GM12878 (cell line): ENCODE measurements around the gene ETS1. TPM values are rescaled to one million over a fixed set of nuclear protein-coding genes. Genes with fewer than 3 reads are reported as not detected.

ENCODE experiments used
- ATAC-seq: fragments of 200-7000 bp; cut with Tn5 transposase; 3 replicates; pipeline ENCODE4 v1.9.1; 2020; ENCODE audit warnings: mild to moderate bottlenecking, moderate library complexity
- BruUV-seq: library from RNA; stranded (reverse); fragments of 400-500 nt; replicated peaks from 2 replicates; lab custom pipeline; 2021; lab: Mats Ljungman, UMichigan
- CTCF ChIA-PET: fragments of 300-600 bp; sonication (Branson Sonifier 250); formaldehyde crosslinking; extraction: SDS; loops from one replicate; lab custom pipeline; 2021; ENCODE audit warnings: inconsistent platforms; lab: Yijun Ruan, JAX
- POLR2A ChIA-PET: fragments of 350-600 bp; formaldehyde crosslinking; extraction: SDS; loops from one replicate; lab custom pipeline; 2021; ENCODE audit warnings: inconsistent platforms; lab: Charles Lee
- RAD21 ChIA-PET: fragments of 300-600 bp; sonication (Branson Sonifier 250); formaldehyde crosslinking; loops from one replicate; lab custom pipeline; 2023; ENCODE audit warnings: antibody characterized with exemption; ENCODE audit not compliant: unreplicated experiment; lab: Charles Lee
- SMC1A ChIA-PET: fragments of 300-600 bp; sonication (Branson Sonifier 250); formaldehyde crosslinking; loops from one replicate; lab custom pipeline; 2023; ENCODE audit not compliant: unreplicated experiment, uncharacterized antibody; lab: Charles Lee
- DNase-seq: peaks from one replicate; pipeline ENCODE4 v3.0.0-alpha.2; 2011; ENCODE audit warnings: low read depth, low spot score
- FAIRE-seq: peaks from 3 replicates; lab custom pipeline; 2011; peaks lifted over from hg19 to GRCh38; lab: Jason Lieb, UNC
- H2AFZ ChIP-seq: 2 replicates; pipeline ENCODE4 v1.6.0; 2011; ENCODE audit warnings: low read depth, low read length, control low read depth; ENCODE audit not compliant: control insufficient read depth
- H3K27ac ChIP-seq: 2 replicates; pipeline ENCODE4 v1.5.1; 2011; ENCODE audit warnings: control low read depth; ENCODE audit not compliant: control insufficient read depth, insufficient read depth
- H3K27me3 ChIP-seq, 2 experiments: replicated peaks in 1 of 2; 2 replicates each; pipeline versions ENCODE4 v1.6.0 to v1.6.1; 2011; ENCODE audit warnings: low read length in 1 of 2; ENCODE audit not compliant: control insufficient read depth in 2 of 2, insufficient read depth in 2 of 2
- H3K36me3 ChIP-seq, 2 experiments: 2 replicates each; pipeline ENCODE4 v1.5.1; 2011; ENCODE audit warnings: low read length in 1 of 2; ENCODE audit not compliant: control insufficient read depth in 2 of 2, insufficient read depth in 2 of 2
- H3K4me1 ChIP-seq: 2 replicates; pipeline ENCODE4 v1.6.1; 2011; ENCODE audit warnings: mild to moderate bottlenecking, low read length, moderate library complexity, mixed read lengths; ENCODE audit not compliant: control insufficient read depth, insufficient read depth
- H3K4me2 ChIP-seq: 2 replicates; pipeline ENCODE4 v1.6.0; 2011; ENCODE audit warnings: control low read depth; ENCODE audit not compliant: control insufficient read depth, insufficient read depth
- H3K4me3 ChIP-seq: fragments of 200-600 bp; sonication (generic); 2 replicates; pipeline ENCODE4 v1.5.1; 2016
- H3K79me2 ChIP-seq: 2 replicates; pipeline ENCODE4 v1.6.0; 2011; ENCODE audit warnings: low read length; ENCODE audit not compliant: control insufficient read depth, insufficient read depth
- H3K9ac ChIP-seq: 2 replicates; pipeline ENCODE4 v1.8.0; 2011; ENCODE audit warnings: low read length, control low read depth, mixed read lengths; ENCODE audit not compliant: control insufficient read depth, insufficient read depth
- H3K9me3 ChIP-seq: replicated peaks from 3 replicates; pipeline ENCODE4 v1.5.1; 2011; ENCODE audit warnings: mild to moderate bottlenecking, low read length; ENCODE audit not compliant: control insufficient read depth, insufficient read depth
- H4K20me1 ChIP-seq: 2 replicates; pipeline ENCODE4 v1.6.0; 2011; ENCODE audit not compliant: control insufficient read depth, insufficient read depth
- CTCF ChIP-seq, 3 experiments: IDR thresholded peaks in 2 of 3; conservative IDR thresholded peaks in 1 of 3; 2 replicates each; pipeline ENCODE4 v1.5.1; 2011; ENCODE audit warnings: low read depth in 3 of 3, low read length in 3 of 3, mild to moderate bottlenecking in 3 of 3, control low read depth in 2 of 3, moderate library complexity in 2 of 3, inconsistent platforms in 1 of 3, mixed read lengths in 1 of 3; ENCODE audit not compliant: control insufficient read depth in 2 of 3, insufficient read depth in 1 of 3; ENCODE audit errors: extremely low read depth in 1 of 3
- E2F4 ChIP-seq: IDR thresholded peaks from 2 replicates; pipeline ENCODE4 v1.6.1; 2012; ENCODE audit warnings: low read depth, low read length, improper control_type of control experiment
- E2F8 ChIP-seq: fragments of 450-650 bp; IDR thresholded peaks from 2 replicates; pipeline ENCODE4 v1.6.1; 2018; ENCODE audit warnings: mild to moderate bottlenecking, low read depth, moderate library complexity; ENCODE audit not compliant: partially characterized antibody
- FOS ChIP-seq: IDR thresholded peaks from 3 replicates; pipeline ENCODE4 v1.6.1; 2011; ENCODE audit warnings: borderline replicate concordance; ENCODE audit not compliant: insufficient read length; ENCODE audit errors: extremely low read depth
- HDGF ChIP-seq: fragments of 450-650 bp; IDR thresholded peaks from 2 replicates; pipeline ENCODE4 v1.6.1; 2016; ENCODE audit warnings: antibody characterized with exemption
- KAT2A ChIP-seq: conservative IDR thresholded peaks from 2 replicates; pipeline ENCODE4 v1.6.1; 2011; ENCODE audit warnings: low read depth, low read length; ENCODE audit not compliant: control insufficient read depth
- POLR2AphosphoS5 ChIP-seq: IDR thresholded peaks from 2 replicates; pipeline ENCODE4 v1.6.1; 2011; ENCODE audit warnings: mild to moderate bottlenecking, low read length, inconsistent platforms
- SKIL ChIP-seq: fragments of 450-650 bp; IDR thresholded peaks from 2 replicates; pipeline ENCODE4 v1.6.1; 2017; ENCODE audit warnings: mild to moderate bottlenecking, low read depth, inconsistent platforms; ENCODE audit not compliant: poor library complexity, severe bottlenecking
- SMC3 ChIP-seq: IDR thresholded peaks from 2 replicates; pipeline ENCODE4 v1.6.1; 2011; ENCODE audit warnings: low read length, improper control_type of control experiment, borderline replicate concordance
- WGBS: methylation state at CpG from one replicate; pipeline ENCODE4 v1.1.6; 2016; ENCODE audit warnings: low lambda C conversion rate; ENCODE audit not compliant: insufficient replicate concordance, insufficient coverage; ENCODE audit errors: missing lambda C conversion rate; 5-methylcytosine and 5-hydroxymethylcytosine counted together
- in situ Hi-C: fragments of 300-500 bp; cut with MboI; formaldehyde crosslinking; loops from 9 replicates; pipeline ENCODE4 v1.14.3; 2018; ENCODE audit warnings: mixed read lengths
- intact Hi-C: fragments of 100-400 bp; cut with micrococcal nuclease; formaldehyde crosslinking; loops from one replicate; pipeline ENCODE4 v1.14.2; 2022; ENCODE audit not compliant: unreplicated experiment
- polyA plus RNA-seq, 11 experiments: library from polyadenylated mRNA; depleted of rRNA in 4 of 11; unstranded in 6 of 11; stranded (reverse) in 5 of 11; fragments of >200 nt; fragmentation: Nextera tagmentation in 4 of 11; fragmentation: Illumina TruSeq in 1 of 11; extraction: Ambion mirVana in 4 of 11; extraction: Trizol in 1 of 11; gene quantifications; 1 replicate in 1 of 11; 2 replicates in 10 of 11; pipeline versions ENCODE4 v1.2.1 to v1.2.3, GENCODE V29; 2011 to 2016; ENCODE audit warnings: inconsistent platforms in 2 of 11, missing spikeins in 2 of 11, low read depth in 1 of 11
- total RNA-seq, 4 experiments: library from RNA; depleted of rRNA in 3 of 4; stranded (reverse); fragments of >200 nt in 3 of 4; fragmentation: Illumina TruSeq in 1 of 4; extraction: Trizol in 1 of 4; gene quantifications; 2 replicates each; pipeline versions ENCODE4 v1.2.1 to v1.2.3, GENCODE V29; 2013 to 2021

The ETS1 gene
- total and polyA plus RNA-seq, 10 of the 15 experiments (the other 5 are each of a cell fraction or from before 2014, with no cell fraction given) = 12.5 to 112 (median 55.5) TPM

GRCh38 chr11:128409476-128409875 is 177.9 kb downstream of the ETS1 start:
- DNase-seq (no peak), FAIRE-seq (no peak), ATAC-seq (no peak)
- H3K4me2 ChIP-seq = no peak overlapping the region
- ChIA-PET POLR2A (no interaction called here), CTCF (interaction anchor here (1.0 to 1.5 kb wide), 4 partner anchors 8 to 221 kb away, joined by 3 to 5 read pairs (median 4); no protein-coding TSS in a partner anchor), SMC1A (interaction anchor here (0.9 to 2.2 kb wide), 8 partner anchors 9 to 120 kb away, joined by 3 to 15 read pairs (median 4); no protein-coding TSS in a partner anchor), RAD21 (interaction anchor here (0.6 to 1.4 kb wide), 5 partner anchors 10 to 435 kb away, joined by 3 to 7 read pairs (median 4); no protein-coding TSS in a partner anchor)
- H3K4me1 ChIP-seq = no peaks in the 10 kb centered on the region; the same call in none of the 2 replicates
- no peaks in the 10 kb centered on the region for H4K20me1 ChIP-seq
- in situ Hi-C loops = no loop called here
- no TSS peak for BruUV-seq
- H3K27ac ChIP-seq = no peak overlapping the region
- no peak overlapping the region for H3K9ac ChIP-seq
- H3K4me3 ChIP-seq = no peak overlapping the region
- no peaks in the 10 kb centered on the region for H3K27me3 ChIP-seq
- intact Hi-C loops = no loop called here
- no peaks in the 10 kb centered on the region for H3K36me3 ChIP-seq
- peaks cover 1% of the 10 kb centered on the region for H3K79me2 ChIP-seq
- H3K9me3 ChIP-seq = no peaks in the 10 kb centered on the region
- 95% methylated on average over 2 of the region's 2 CpGs for WGBS
- no peak overlapping the region for H2AFZ ChIP-seq
- TF ChIP-seq FOS (no peak), HDGF (no peak), SMC3 (no peak), POLR2AphosphoS5 (no peak), CTCF (IDR thresholded peaks at IDR 0.05 in 2 of 3, conservative IDR thresholded peaks at IDR 0.05 in 1 of 3; ENCODE audit: control insufficient read depth in 2 of 3, extremely low read depth in 1 of 3, insufficient read depth in 1 of 3, low read depth in 3 of 3, low read length in 3 of 3) (no peak), KAT2A (no peak), SKIL (no peak), E2F8 (no peak), E2F4 (no peak)
